Stomach (tissue), 9 donors: Measurements from ENCODE around the gene PWWP2B. TPM values are rescaled to one million over a fixed set of nuclear protein-coding genes. Genes with fewer than 3 reads are reported as not detected.

Source experiments
- DNase-seq, 2 donors: peaks; one replicate each; pipeline versions ENCODE4 v3.0.0 to v3.0.0-alpha.2; 2013 to 2019
- H3K27ac ChIP-seq, 5 donors: fragments of 200-600 bp in 4 of 5; sonication (generic) in 4 of 5; one replicate each; pipeline ENCODE4 v1.5.1; 2013 to 2019; ENCODE audit warnings: mild to moderate bottlenecking in 1 of 5, moderate library complexity in 1 of 5
- H3K27me3 ChIP-seq, 3 donors: fragments of 200-600 bp; sonication (generic); one replicate each; pipeline ENCODE4 v1.5.1; 2017 to 2019; ENCODE audit warnings: mixed run types in 1 of 3
- H3K36me3 ChIP-seq, 4 donors: fragments of 200-600 bp; sonication (generic); 1 replicate in 3 of 4; 2 replicates in 1 of 4; pipeline ENCODE4 v1.5.1; 2016 to 2019
- H3K4me1 ChIP-seq, 4 donors: fragments of 200-600 bp; sonication (generic); one replicate each; pipeline ENCODE4 v1.5.1; 2016 to 2019
- H3K4me3 ChIP-seq, 4 donors: fragments of 200-600 bp; sonication (generic) in 3 of 4; one replicate each; pipeline ENCODE4 v1.5.1; 2016 to 2019; ENCODE audit warnings: mild to moderate bottlenecking in 1 of 4
- H3K9me3 ChIP-seq, 4 donors: fragments of 200-600 bp; sonication (generic); one replicate each; pipeline ENCODE4 v1.5.1; 2016 to 2019
- EP300 ChIP-seq: sonication (generic); formaldehyde crosslinking; IDR thresholded peaks from one replicate; pipeline ENCODE4 v1.6.1; 2017; ENCODE audit warnings: antibody characterized with exemption
- POLR2A ChIP-seq, 4 donors: fragments of 450-650 bp; IDR thresholded peaks; one replicate each; pipeline ENCODE4 v1.6.1; 2016; ENCODE audit warnings: antibody characterized with exemption in 4 of 4, control low read depth in 2 of 4, mild to moderate bottlenecking in 1 of 4, moderate library complexity in 1 of 4
- POLR2AphosphoS5 ChIP-seq, 3 donors: sonication (generic); formaldehyde crosslinking; IDR thresholded peaks; one replicate each; pipeline ENCODE4 v1.6.1; 2016; ENCODE audit warnings: antibody characterized with exemption in 3 of 3
- WGBS, 5 donors: extraction: QIAGEN DNeasy Blood & Tissue Kit in 3 of 5; methylation state at CpG; one replicate each; pipeline versions ENCODE4 v1.1.5 to v1.1.7; 2013 to 2018; 5-methylcytosine and 5-hydroxymethylcytosine counted together
- intact Hi-C: fragments of 100-400 bp; cut with DNase I; formaldehyde crosslinking; loops from one replicate; pipeline ENCODE4 v1.15.1; 2023; ENCODE audit warnings: low total_unique reads
- polyA plus RNA-seq, 3 donors: library from polyadenylated mRNA; stranded (reverse); fragments of 200-250 nt; gene quantifications; one replicate each; pipeline ENCODE4 v1.2.3, GENCODE V29; 2013
- total RNA-seq, 5 donors: library from RNA; depleted of rRNA; stranded (reverse); fragments of >200 nt; gene quantifications; one replicate each; pipeline versions ENCODE4 v1.1.0 to v1.2.3, GENCODE V29; 2014 to 2016
- TF ChIP-seq, protein P1 (sequence below), 7 experiments: fragments of 450-650 bp in 4 of 7; fragments of 200-600 bp in 3 of 7; sonication (generic) in 3 of 7; IDR thresholded peaks; one replicate each; pipeline ENCODE4 v1.5.1; 2016 to 2019; ENCODE audit warnings: antibody characterized with exemption in 7 of 7, control low read depth in 2 of 7, mild to moderate bottlenecking in 1 of 7
- donor health status: healthy with polysubstance abuse.
- donor health status: Bipolar disorder and iron deficiency.
- donor health status: healthy.

The PWWP2B gene
- total and polyA plus RNA-seq, 8 donors, result 8.5 to 167 (median 22.8) TPM

- TF ChIP-seq POLR2AphosphoS5 (IDR thresholded peaks at IDR 0.05), result no peak
- no peak for TF ChIP-seq POLR2A (IDR thresholded peaks at IDR 0.05)
- no peak for TF ChIP-seq EP300
- TF ChIP-seq, protein P1, sequence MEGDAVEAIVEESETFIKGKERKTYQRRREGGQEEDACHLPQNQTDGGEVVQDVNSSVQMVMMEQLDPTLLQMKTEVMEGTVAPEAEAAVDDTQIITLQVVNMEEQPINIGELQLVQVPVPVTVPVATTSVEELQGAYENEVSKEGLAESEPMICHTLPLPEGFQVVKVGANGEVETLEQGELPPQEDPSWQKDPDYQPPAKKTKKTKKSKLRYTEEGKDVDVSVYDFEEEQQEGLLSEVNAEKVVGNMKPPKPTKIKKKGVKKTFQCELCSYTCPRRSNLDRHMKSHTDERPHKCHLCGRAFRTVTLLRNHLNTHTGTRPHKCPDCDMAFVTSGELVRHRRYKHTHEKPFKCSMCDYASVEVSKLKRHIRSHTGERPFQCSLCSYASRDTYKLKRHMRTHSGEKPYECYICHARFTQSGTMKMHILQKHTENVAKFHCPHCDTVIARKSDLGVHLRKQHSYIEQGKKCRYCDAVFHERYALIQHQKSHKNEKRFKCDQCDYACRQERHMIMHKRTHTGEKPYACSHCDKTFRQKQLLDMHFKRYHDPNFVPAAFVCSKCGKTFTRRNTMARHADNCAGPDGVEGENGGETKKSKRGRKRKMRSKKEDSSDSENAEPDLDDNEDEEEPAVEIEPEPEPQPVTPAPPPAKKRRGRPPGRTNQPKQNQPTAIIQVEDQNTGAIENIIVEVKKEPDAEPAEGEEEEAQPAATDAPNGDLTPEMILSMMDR (IDR thresholded peaks at IDR 0.05), result no peak
- DNase-seq, result peak in 1 of 2 donors; percentile 74
- intact Hi-C loops, result no loop called here
- H3K36me3 ChIP-seq, result peaks cover 0 to 31% (median 6%) of the 10 kb centered on the region in 4 donors
- peak overlapping the region; percentile 52 to 96 (median 94) for H3K27ac ChIP-seq
- no peaks in the 10 kb centered on the region for H3K9me3 ChIP-seq
- no peaks in the 10 kb centered on the region for H3K27me3 ChIP-seq
- H3K4me1 ChIP-seq, result peaks cover 77 to 100% (median 88%) of the 10 kb centered on the region in 4 donors
- WGBS, 5 donors, result 67 to 83% (median 71%) methylated on average over 30 to 32 of the region's 32 CpGs
- no peak overlapping the region for H3K4me3 ChIP-seq
Measured at GRCh38 chr10:132413226-132414205, 16.5 kb downstream of the PWWP2B start.

DNA sequence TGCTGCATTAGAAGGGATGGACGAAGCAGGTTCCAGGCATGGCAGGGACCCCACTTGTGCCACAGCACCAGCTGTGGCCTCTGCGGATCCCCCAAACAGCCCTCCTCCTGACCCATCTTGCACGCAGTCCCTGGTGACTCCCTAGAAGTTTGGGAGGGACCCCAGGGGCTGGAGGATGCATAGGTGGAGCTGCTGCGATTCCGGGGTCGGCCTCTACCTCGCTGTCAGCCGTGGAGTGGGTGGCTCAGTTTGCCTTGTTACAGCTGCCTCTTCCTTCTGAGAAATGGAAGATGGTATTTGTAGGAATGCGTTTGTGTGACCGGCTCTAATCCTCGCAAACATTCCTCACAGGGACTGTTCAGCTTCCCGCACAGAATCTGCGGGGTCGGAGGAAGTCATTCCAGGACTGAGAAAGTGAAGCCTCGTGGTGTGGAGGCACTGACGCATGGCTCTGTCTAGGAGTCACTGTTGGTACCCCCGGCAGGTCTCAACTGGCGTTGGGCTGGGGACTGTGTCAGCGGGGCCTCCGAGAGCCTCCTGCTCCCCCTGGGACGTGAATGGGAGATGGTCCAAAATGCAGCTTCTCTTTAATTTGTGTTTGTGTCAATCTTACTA is 17.5 kb downstream of the PWWP2B start:
- H3K36me3 ChIP-seq, result peaks cover 0 to 31% (median 6%) of the 10 kb centered on the region in 4 donors
- no peak for DNase-seq
- no peaks in the 10 kb centered on the region for H3K9me3 ChIP-seq
- 88 to 92% (median 90%) methylated on average over 15 to 21 of the region's 21 CpGs for WGBS, 5 donors
- no peaks in the 10 kb centered on the region for H3K27me3 ChIP-seq
- no peak overlapping the region for H3K4me3 ChIP-seq
- TF ChIP-seq, protein P1 (IDR thresholded peaks at IDR 0.05), result no peak
- peak in 1 of 3 donors; percentile 7 for TF ChIP-seq POLR2AphosphoS5 (IDR thresholded peaks at IDR 0.05)
- peak overlapping the region in 3 of 5 donors; percentile 89 to 95 (median 94) for H3K27ac ChIP-seq
- peaks cover 77 to 99% (median 88%) of the 10 kb centered on the region in 4 donors for H3K4me1 ChIP-seq
- intact Hi-C loops, result no loop called here

- TF ChIP-seq, protein P1 (IDR thresholded peaks at IDR 0.05), result no peak
- no peak for TF ChIP-seq EP300
- no peak for TF ChIP-seq POLR2A (IDR thresholded peaks at IDR 0.05)
- no peak for TF ChIP-seq POLR2AphosphoS5 (IDR thresholded peaks at IDR 0.05)
- no peak overlapping the region for H3K4me3 ChIP-seq
- DNase-seq, result no peak
- peaks cover 0 to 31% (median 6%) of the 10 kb centered on the region in 4 donors for H3K36me3 ChIP-seq
- H3K27me3 ChIP-seq, result no peaks in the 10 kb centered on the region
- 94 to 96% (median 94%) methylated on average over 5 of the region's 5 CpGs for WGBS, 5 donors
- intact Hi-C loops, result no loop called here
- peaks cover 77 to 99% (median 88%) of the 10 kb centered on the region in 4 donors for H3K4me1 ChIP-seq
- H3K9me3 ChIP-seq, result no peaks in the 10 kb centered on the region
- peak overlapping the region in 2 of 5 donors; percentile 94 to 95 for H3K27ac ChIP-seq
Measured at GRCh38 chr10:132415255-132415654, 18.3 kb downstream of the PWWP2B start.

GRCh38 chr10:132415956-132416355 is 19.0 kb downstream of the PWWP2B start:
- WGBS, 5 donors, result 83 to 92% (median 86%) methylated on average over 17 to 22 of the region's 22 CpGs
- Histone ChIP-seq H3K36me3 (peaks cover 0 to 31% (median 6%) of the 10 kb centered on the region in 4 donors), H3K4me1 (peaks cover 77 to 99% (median 88%) of the 10 kb centered on the region in 4 donors), H3K9me3 (no peaks in the 10 kb centered on the region), H3K4me3 (no peak overlapping the region), H3K27ac (peak overlapping the region in 4 of 5 donors; percentile 95 to 97 (median 96)), H3K27me3 (no peaks in the 10 kb centered on the region)
- intact Hi-C loops, result no loop called here
- DNase-seq, result no peak
- no peak for TF ChIP-seq POLR2A (IDR thresholded peaks at IDR 0.05)
- TF ChIP-seq, protein P1 (IDR thresholded peaks at IDR 0.05), result no peak
- TF ChIP-seq EP300, result no peak
